H54 (cell line): ENCODE results near the gene NRN1L.

Source experiments
- DNase-seq: peaks from one replicate; pipeline ENCODE4 v3.0.0; 2011; ENCODE audit warnings: low spot score, mixed read lengths; ENCODE audit not compliant: insufficient read length
- FAIRE-seq: peaks from 3 replicates; lab custom pipeline; 2011; peaks lifted over from hg19 to GRCh38; lab: Jason Lieb, UNC
- POLR2A ChIP-seq: IDR thresholded peaks from 2 replicates; pipeline ENCODE4 v1.6.1; 2011; ENCODE audit warnings: low read depth, mild to moderate bottlenecking, low read length

NRN1L gene

DNA sequence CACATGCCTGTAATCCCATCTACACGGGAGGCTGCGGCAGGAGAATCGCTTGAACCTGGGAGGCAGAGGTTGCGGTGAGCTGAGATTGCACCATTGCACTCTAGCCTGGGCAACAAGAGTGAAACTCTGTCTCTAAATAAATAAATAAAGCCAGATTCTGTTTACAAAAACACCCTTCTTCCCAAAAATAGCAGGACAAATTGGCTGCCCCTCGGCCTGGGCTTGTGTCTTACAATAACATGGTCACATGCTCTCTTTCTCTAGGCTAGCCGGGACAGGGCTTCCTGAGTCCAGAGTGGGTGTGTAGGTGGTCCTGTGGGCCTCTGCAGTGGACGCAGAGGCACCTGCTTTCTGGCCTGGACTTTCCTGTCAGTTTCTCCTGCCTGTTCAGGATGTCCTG is 15.0 kb upstream of the NRN1L start:
- no peak for FAIRE-seq
- TF ChIP-seq POLR2A = no peak
- no peak for DNase-seq

GRCh38 chr16:67871256-67871655 is 13.4 kb upstream of the NRN1L start:
- no peak for DNase-seq
- no peak for FAIRE-seq
- no peak for TF ChIP-seq POLR2A

DNA sequence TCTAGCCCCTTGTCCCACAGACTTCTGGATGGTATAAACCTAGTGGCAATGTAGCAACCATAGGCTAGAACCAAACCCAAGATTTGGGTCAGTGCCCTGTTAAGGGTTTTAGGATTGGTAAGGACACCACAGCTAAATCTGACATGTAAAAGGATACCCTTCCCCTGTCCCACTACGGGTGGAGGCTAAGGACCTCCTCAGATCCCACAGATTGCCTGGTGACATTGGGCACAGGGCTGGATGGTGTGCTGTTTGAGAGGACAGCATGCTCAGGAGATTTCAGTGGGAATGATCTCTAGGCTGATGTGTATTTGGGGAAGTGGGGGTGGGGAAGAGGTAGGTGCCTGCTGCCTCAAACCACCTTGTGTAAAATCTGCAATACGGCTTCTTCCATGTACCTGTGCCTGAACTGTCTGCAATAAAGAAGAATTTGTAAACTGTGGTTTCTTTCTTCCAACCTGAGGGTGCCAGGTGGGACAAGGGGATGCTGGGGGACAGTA is 12.5 kb upstream of the NRN1L start:
- no peak for TF ChIP-seq POLR2A
- FAIRE-seq (no peak), DNase-seq (no peak)

GRCh38 chr16:67872631-67873434 is 11.9 kb upstream of the NRN1L start, which contains the start of gene EDC4:
Gene EDC4 (plus strand): TSS chr16:67873052. CDS start chr16:67873262, 210 bp downstream.
- FAIRE-seq (no peak), DNase-seq (peak; percentile 68)
- TF ChIP-seq POLR2A = peak; percentile 68

GRCh38 chr16:67873435-67874370 is 11.0 kb upstream of the NRN1L start:
- TF ChIP-seq POLR2A = no peak
- DNase-seq = no peak
- FAIRE-seq = no peak

GRCh38 chr16:67874372-67874771 is 10.3 kb upstream of the NRN1L start:
- no peak for FAIRE-seq
- no peak for DNase-seq
- no peak for TF ChIP-seq POLR2A

DNA sequence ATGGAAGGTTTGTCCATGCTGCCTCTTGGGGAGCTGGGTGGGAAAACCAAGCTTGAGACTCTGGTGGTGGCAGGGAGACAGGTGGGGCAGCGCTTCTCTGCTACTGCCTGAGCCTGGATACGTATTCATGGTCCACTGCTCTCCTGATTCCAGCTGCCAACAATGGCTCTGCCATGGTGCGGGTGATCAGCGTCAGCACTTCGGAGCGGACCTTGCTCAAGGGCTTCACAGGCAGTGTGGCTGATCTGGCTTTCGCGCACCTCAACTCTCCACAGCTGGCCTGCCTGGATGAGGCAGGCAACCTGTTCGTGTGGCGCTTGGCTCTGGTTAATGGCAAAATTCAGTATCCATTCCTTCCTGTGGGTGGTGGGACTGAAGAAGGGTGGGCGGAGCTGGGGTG is 7.6 kb upstream of the NRN1L start:
- TF ChIP-seq POLR2A = no peak
- DNase-seq (no peak), FAIRE-seq (no peak)

DNA sequence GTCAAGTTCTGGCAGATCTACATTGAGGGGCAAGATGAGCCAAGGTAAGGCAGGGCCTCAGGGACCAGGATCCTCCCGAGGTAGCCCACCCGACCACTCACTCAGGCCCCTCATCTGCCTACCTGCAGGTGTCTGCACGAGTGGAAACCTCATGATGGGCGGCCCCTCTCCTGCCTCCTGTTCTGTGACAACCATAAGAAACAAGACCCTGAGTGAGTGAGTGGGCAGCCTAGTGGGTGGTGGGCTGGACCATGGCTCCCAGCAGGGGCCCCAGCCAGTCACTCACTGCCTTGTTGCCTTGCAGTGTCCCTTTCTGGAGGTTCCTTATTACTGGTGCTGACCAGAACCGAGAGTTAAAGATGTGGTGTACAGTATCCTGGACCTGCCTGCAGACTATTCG is 6.5 kb upstream of the NRN1L start:
- DNase-seq (no peak), FAIRE-seq (no peak)
- no peak for TF ChIP-seq POLR2A

- no peak for DNase-seq
- TF ChIP-seq POLR2A = no peak
- FAIRE-seq = no peak
These were observed 5.8 kb upstream of the NRN1L start for GRCh38 chr16:67878846-67879245.

DNA sequence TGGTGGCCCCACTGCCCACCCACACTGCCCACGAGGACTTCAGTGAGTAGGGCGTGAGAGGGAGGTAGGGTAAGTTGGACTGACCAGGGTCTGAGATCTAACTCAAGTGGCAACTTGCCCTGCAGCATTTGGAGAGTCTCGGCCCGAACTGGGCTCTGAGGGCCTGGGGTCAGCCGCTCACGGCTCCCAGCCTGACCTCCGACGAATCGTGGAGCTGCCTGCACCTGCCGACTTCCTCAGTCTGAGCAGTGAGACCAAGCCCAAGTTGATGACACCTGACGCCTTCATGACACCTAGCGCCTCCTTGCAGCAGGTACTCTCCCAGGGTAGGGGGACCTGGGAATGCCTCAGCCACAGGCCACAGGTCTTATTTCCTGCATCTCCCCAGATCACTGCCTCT is 5.2 kb upstream of the NRN1L start:
- DNase-seq = no peak
- FAIRE-seq = no peak
- no peak for TF ChIP-seq POLR2A

DNA sequence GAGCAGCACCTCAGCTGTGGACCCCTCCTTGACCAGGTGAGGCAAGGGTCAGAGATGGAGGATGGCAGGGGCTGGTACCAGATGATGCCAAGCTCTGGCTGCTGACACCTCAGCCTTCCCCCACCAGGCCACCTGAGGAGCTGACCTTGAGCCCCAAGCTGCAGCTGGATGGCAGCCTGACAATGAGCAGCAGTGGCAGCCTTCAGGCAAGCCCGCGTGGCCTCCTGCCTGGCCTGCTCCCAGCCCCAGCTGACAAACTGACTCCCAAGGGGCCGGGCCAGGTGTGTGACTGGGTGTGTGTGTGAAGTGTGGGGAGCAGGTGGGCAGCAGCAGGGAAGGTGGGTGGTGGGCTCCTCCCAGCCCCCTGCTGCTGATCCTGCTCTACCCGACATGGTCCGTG is 4.7 kb upstream of the NRN1L start:
- FAIRE-seq (no peak), DNase-seq (no peak)
- TF ChIP-seq POLR2A = no peak

- no peak for TF ChIP-seq POLR2A
- FAIRE-seq (no peak), DNase-seq (no peak)
These were observed 4.1 kb upstream of the NRN1L start for GRCh38 chr16:67880584-67880983.

DNA sequence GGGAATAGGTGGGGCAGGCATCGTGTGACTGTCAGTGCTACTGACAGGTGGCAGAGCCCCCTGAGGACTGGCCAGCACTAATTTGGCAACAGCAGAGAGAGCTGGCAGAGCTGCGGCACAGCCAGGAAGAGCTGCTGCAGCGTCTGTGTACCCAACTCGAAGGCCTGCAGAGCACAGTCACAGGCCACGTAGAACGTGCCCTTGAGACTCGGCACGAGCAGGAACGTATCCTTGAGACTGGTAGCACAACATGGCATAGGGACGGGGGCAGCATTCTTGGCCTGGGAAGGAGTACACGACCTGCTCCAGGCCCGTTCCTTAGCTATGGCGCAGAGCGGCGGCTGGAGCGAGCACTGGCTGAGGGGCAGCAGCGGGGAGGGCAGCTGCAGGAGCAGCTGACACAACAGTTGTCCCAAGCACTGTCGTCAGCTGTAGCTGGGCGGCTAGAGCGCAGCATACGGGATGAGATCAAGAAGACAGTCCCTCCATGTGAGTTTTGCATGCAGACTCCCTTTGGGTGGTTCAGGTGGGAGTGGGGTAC is 3.0 kb upstream of the NRN1L start:
- no peak for TF ChIP-seq POLR2A
- FAIRE-seq (no peak), DNase-seq (no peak)
